HL-60 (cell line): ENCODE data around the gene IFITM10.

ENCODE experiments used
- DNase-seq, 2 experiments: peaks; one replicate each; pipeline ENCODE4 v3.0.0-alpha.2; 2010 to 2020; ENCODE audit warnings: low read depth in 1 of 2, low spot score in 1 of 2
- H3K27ac ChIP-seq: fragments of 250-450 bp; sonication (Bioruptor Pico); replicated peaks from 2 replicates; pipeline ENCODE4 v1.5.1; 2020; ENCODE audit warnings: mild to moderate bottlenecking, moderate library complexity
- H3K27me3 ChIP-seq: fragments of 250-450 bp; sonication (Bioruptor Pico); 2 replicates; pipeline ENCODE4 v1.5.1; 2021; ENCODE audit warnings: mild to moderate bottlenecking, moderate library complexity; ENCODE audit not compliant: insufficient read depth, poor library complexity, severe bottlenecking
- H3K4me3 ChIP-seq: replicated peaks from 2 replicates; pipeline ENCODE4 v1.5.1; 2011; ENCODE audit warnings: mild to moderate bottlenecking, control low read depth, low read length; ENCODE audit not compliant: insufficient read depth
- CTCF ChIP-seq: IDR thresholded peaks from one replicate; pipeline ENCODE4 v1.5.1; 2011; ENCODE audit warnings: low read length, control low read depth, inconsistent platforms; ENCODE audit not compliant: insufficient read depth
- GABPA ChIP-seq: IDR thresholded peaks from 2 replicates; pipeline ENCODE4 v1.6.1; 2012; ENCODE audit warnings: low read depth
- POLR2AphosphoS5 ChIP-seq: IDR thresholded peaks from 2 replicates; pipeline ENCODE4 v1.6.1; 2012; ENCODE audit warnings: low read depth
- REST ChIP-seq: IDR thresholded peaks from 2 replicates; pipeline ENCODE4 v1.6.1; 2012; ENCODE audit warnings: low read depth; ENCODE audit not compliant: insufficient replicate concordance
- SPI1 ChIP-seq: IDR thresholded peaks from 2 replicates; pipeline ENCODE4 v1.6.1; 2012; ENCODE audit warnings: low read depth, mild to moderate bottlenecking, borderline replicate concordance

Gene IFITM10

GRCh38 chr11:1745701-1746320 is 4.6 kb downstream of the IFITM10 start:
- H3K4me3 ChIP-seq: no peak overlapping the region
- no peak for DNase-seq
- TF ChIP-seq CTCF (no peak), GABPA (no peak), REST (no peak), POLR2AphosphoS5 (no peak), SPI1 (no peak)
- H3K27ac ChIP-seq: no peak overlapping the region
- peaks cover 14% of the 10 kb centered on the region for H3K27me3 ChIP-seq

GRCh38 chr11:1744891-1745700 is 5.3 kb downstream of the IFITM10 start:
- TF ChIP-seq SPI1 (no peak), POLR2AphosphoS5 (no peak), GABPA (no peak), CTCF (no peak), REST (no peak)
- H3K27ac ChIP-seq: no peak overlapping the region
- no peak overlapping the region for H3K4me3 ChIP-seq
- DNase-seq: no peak
- peaks cover 14% of the 10 kb centered on the region for H3K27me3 ChIP-seq

GRCh38 chr11:1744137-1744886 is 6.1 kb downstream of the IFITM10 start:
- H3K4me3 ChIP-seq: no peak overlapping the region
- no peak for DNase-seq
- TF ChIP-seq CTCF: no peak
- no peak for TF ChIP-seq GABPA
- TF ChIP-seq REST: no peak
- TF ChIP-seq POLR2AphosphoS5: no peak
- no peak for TF ChIP-seq SPI1
- peaks cover 7% of the 10 kb centered on the region for H3K27me3 ChIP-seq
- H3K27ac ChIP-seq: no peak overlapping the region
